H1 (cell line): ENCODE results near the gene LRRC4C. TPM values are rescaled to one million over a fixed set of nuclear protein-coding genes. Genes with fewer than 3 reads are reported as not detected.

Experiments
- CTCF ChIA-PET: fragments of 300-600 bp; sonication (Branson Sonifier 250); formaldehyde crosslinking; loops from one replicate; lab custom pipeline; 2021; ENCODE audit not compliant: partially characterized antibody; lab: Charles Lee
- POLR2A ChIA-PET: fragments of 300-600 bp; sonication (Branson Sonifier 250); formaldehyde crosslinking; loops from one replicate; lab custom pipeline; 2021; ENCODE audit warnings: inconsistent platforms; ENCODE audit not compliant: partially characterized antibody; lab: Charles Lee
- DNase-seq, 2 experiments: peaks; one replicate each; pipeline versions ENCODE4 v3.0.0 to v3.0.0-alpha.2; 2010 to 2022; ENCODE audit warnings: low spot score in 2 of 2, low read depth in 1 of 2, mixed read lengths in 1 of 2
- FAIRE-seq: peaks from 2 replicates; lab custom pipeline; 2011; peaks lifted over from hg19 to GRCh38; lab: Jason Lieb, UNC
- H2AFZ ChIP-seq: 2 replicates; pipeline ENCODE4 v1.8.1; 2012; ENCODE audit warnings: low read length, inconsistent platforms
- H2AK5ac ChIP-seq: 2 replicates; pipeline ENCODE4 v1.6.1; 2013; ENCODE audit warnings: low read depth, low read length
- H2BK120ac ChIP-seq: replicated peaks from 2 replicates; pipeline ENCODE3; 2013; ENCODE audit warnings: low read depth, low read length, inconsistent platforms
- H2BK12ac ChIP-seq: 2 replicates; pipeline ENCODE4 v1.6.1; 2013; ENCODE audit warnings: low read depth, low read length
- H2BK15ac ChIP-seq: 2 replicates; pipeline ENCODE4 v1.6.1; 2013; ENCODE audit warnings: low read length
- H2BK20ac ChIP-seq: 2 replicates; pipeline ENCODE4 v1.6.1; 2013; ENCODE audit warnings: low read length
- H2BK5ac ChIP-seq: 2 replicates; pipeline ENCODE4 v1.6.1; 2013; ENCODE audit warnings: low read depth, low read length
- H3K14ac ChIP-seq: 2 replicates; pipeline ENCODE4 v1.6.1; 2013; ENCODE audit warnings: inconsistent platforms; ENCODE audit not compliant: insufficient read length
- H3K18ac ChIP-seq: 2 replicates; pipeline ENCODE4 v1.6.1; 2013; ENCODE audit warnings: low read length; ENCODE audit errors: extremely low read depth
- H3K23ac ChIP-seq: 2 replicates; pipeline ENCODE4 v1.6.1; 2013; ENCODE audit warnings: inconsistent platforms; ENCODE audit not compliant: insufficient read length
- H3K23me2 ChIP-seq: 2 replicates; pipeline ENCODE4 v1.6.1; 2013; ENCODE audit warnings: low read depth, low read length
- H3K27ac ChIP-seq: 2 replicates; pipeline ENCODE4 v1.6.1; 2011; ENCODE audit warnings: low read depth, low read length, inconsistent platforms
- H3K27me3 ChIP-seq, 4 experiments: replicated peaks in 1 of 4; 1 replicate in 1 of 4; 2 replicates in 3 of 4; pipeline versions ENCODE4 v1.6.1 to v1.8.1; 2011 to 2013; ENCODE audit warnings: low read length in 3 of 4, mild to moderate bottlenecking in 3 of 4, inconsistent platforms in 2 of 4, mixed read lengths in 2 of 4, moderate library complexity in 1 of 4; ENCODE audit not compliant: control insufficient read depth in 3 of 4, insufficient read depth in 3 of 4; ENCODE audit errors: extremely low read depth in 1 of 4
- H3K36me3 ChIP-seq, 4 experiments: 2 replicates each; pipeline versions ENCODE4 v1.6.1 to v1.8.1; 2011 to 2013; ENCODE audit warnings: mild to moderate bottlenecking in 4 of 4, low read length in 3 of 4, moderate library complexity in 2 of 4, control low read depth in 1 of 4, inconsistent platforms in 1 of 4; ENCODE audit not compliant: insufficient read depth in 4 of 4, control insufficient read depth in 2 of 4
- H3K4ac ChIP-seq: replicated peaks from 2 replicates; pipeline ENCODE3; 2013; ENCODE audit warnings: low read length, low read depth, mixed read lengths, inconsistent platforms; ENCODE audit not compliant: insufficient read length
- H3K4me1 ChIP-seq, 4 experiments: replicated peaks in 1 of 4; 1 replicate in 1 of 4; 2 replicates in 3 of 4; pipeline versions ENCODE4 v1.6.1 to v1.8.1; 2011 to 2013; ENCODE audit warnings: low read length in 3 of 4, inconsistent platforms in 2 of 4, mixed read lengths in 1 of 4; ENCODE audit not compliant: insufficient read depth in 4 of 4, control insufficient read depth in 3 of 4
- H3K4me2 ChIP-seq, 2 experiments: 2 replicates each; pipeline versions ENCODE4 v1.6.1 to v1.8.1; 2011 to 2013; ENCODE audit warnings: low read depth in 2 of 2, low read length in 2 of 2, control low read depth in 1 of 2, inconsistent platforms in 1 of 2, mild to moderate bottlenecking in 1 of 2; ENCODE audit not compliant: insufficient read depth in 1 of 2
- H3K4me3 ChIP-seq, 4 experiments: fragments of 200-600, 300-600 bp in 1 of 4; sonication (generic), shearing (Covaris generic), sonication (Bioruptor Twin) in 1 of 4; 2 replicates each; pipeline versions ENCODE4 v1.5.1 to v1.8.1; 2011 to 2016; ENCODE audit warnings: low read length in 4 of 4, low read depth in 3 of 4, control low read depth in 2 of 4, inconsistent platforms in 2 of 4, mild to moderate bottlenecking in 2 of 4, mixed read lengths in 1 of 4, moderate library complexity in 1 of 4; ENCODE audit not compliant: insufficient read depth in 2 of 4; ENCODE audit errors: extremely low read depth in 1 of 4
- H3K56ac ChIP-seq: replicated peaks from 2 replicates; pipeline ENCODE3; 2013; ENCODE audit warnings: low read depth, mild to moderate bottlenecking, mixed read lengths, low read length, inconsistent platforms; ENCODE audit not compliant: insufficient read length
- H3K79me1 ChIP-seq: 2 replicates; pipeline ENCODE4 v1.6.1; 2013; ENCODE audit warnings: low read depth, low read length, control low read depth
- H3K79me2 ChIP-seq, 2 experiments: 2 replicates each; pipeline versions ENCODE4 v1.6.1 to v1.8.1; 2012 to 2013; ENCODE audit warnings: low read length in 2 of 2, mild to moderate bottlenecking in 2 of 2, inconsistent platforms in 1 of 2; ENCODE audit not compliant: insufficient read depth in 2 of 2, control insufficient read depth in 1 of 2
- H3K9ac ChIP-seq, 4 experiments: replicated peaks in 1 of 4; 1 replicate in 1 of 4; 2 replicates in 3 of 4; pipeline versions ENCODE4 v1.6.1 to v1.8.1; 2011 to 2013; ENCODE audit warnings: low read depth in 3 of 4, low read length in 3 of 4, control low read depth in 2 of 4, mild to moderate bottlenecking in 2 of 4, moderate library complexity in 2 of 4, inconsistent platforms in 1 of 4; ENCODE audit errors: extremely low read depth in 1 of 4
- H3K9me3 ChIP-seq, 2 experiments: 2 replicates each; pipeline versions ENCODE4 v1.6.1 to v1.8.1; 2012 to 2013; ENCODE audit warnings: mild to moderate bottlenecking in 2 of 2, moderate library complexity in 2 of 2, control low read depth in 1 of 2, inconsistent platforms in 1 of 2, low read depth in 1 of 2, low read length in 1 of 2, mixed read lengths in 1 of 2; ENCODE audit not compliant: insufficient read depth in 2 of 2
- H4K20me1 ChIP-seq, 2 experiments: replicated peaks in 1 of 2; 2 replicates each; pipeline versions ENCODE3 to v1.8.1; 2011 to 2013; ENCODE audit warnings: inconsistent platforms in 2 of 2, low read length in 2 of 2, mild to moderate bottlenecking in 1 of 2; ENCODE audit not compliant: insufficient read depth in 2 of 2, control insufficient read depth in 1 of 2
- H4K5ac ChIP-seq: 2 replicates; pipeline ENCODE4 v1.6.1; 2013; ENCODE audit warnings: low read length, low read depth, mixed read lengths, inconsistent platforms; ENCODE audit not compliant: insufficient read length
- H4K8ac ChIP-seq: 2 replicates; pipeline ENCODE4 v1.8.0; 2013; ENCODE audit warnings: mild to moderate bottlenecking, moderate library complexity, low read length, inconsistent platforms; ENCODE audit not compliant: insufficient read depth; ENCODE audit errors: extremely low read depth
- H4K91ac ChIP-seq: replicated peaks from 2 replicates; pipeline ENCODE3; 2013; ENCODE audit warnings: low read length, mixed read lengths, inconsistent platforms; ENCODE audit not compliant: insufficient read length
- TBP ChIP-seq: IDR thresholded peaks from 2 replicates; pipeline ENCODE4 v1.6.1; 2011; ENCODE audit warnings: low read depth, low read length, improper control_type of control experiment
- ZNF274 ChIP-seq: IDR thresholded peaks from 2 replicates; pipeline ENCODE4 v1.7.0; 2012; ENCODE audit warnings: low read length, borderline replicate concordance; ENCODE audit errors: extremely low read depth
- WGBS, 2 experiments: shearing (Covaris generic) in 1 of 2; methylation state at CpG; one replicate each; pipeline versions ENCODE4 v1.1.6 to v1.1.7; 2013 to 2015; ENCODE audit warnings: low lambda C conversion rate in 2 of 2, mixed read lengths in 2 of 2, inconsistent platforms in 1 of 2, low coverage in 1 of 2, missing lambda C conversion rate in 1 of 2; ENCODE audit not compliant: insufficient replicate concordance in 2 of 2, insufficient coverage in 1 of 2, insufficient read length in 1 of 2; ENCODE audit errors: extremely low coverage in 1 of 2, missing lambda C conversion rate in 1 of 2; 5-methylcytosine and 5-hydroxymethylcytosine counted together
- polyA plus RNA-seq, 7 experiments: library from polyadenylated mRNA; depleted of rRNA in 3 of 7; stranded (reverse) in 5 of 7; unstranded in 2 of 7; fragments of >200 nt in 5 of 7; fragments of 200-250 nt in 2 of 7; gene quantifications; 1 replicate in 5 of 7; 2 replicates in 1 of 7; 4 replicates in 1 of 7; pipeline versions ENCODE4 v1.2.1 to v1.2.3, GENCODE V29; 2011 to 2013; ENCODE audit warnings: missing spikeins in 2 of 7, mixed read lengths in 2 of 7
- total RNA-seq: library from RNA; stranded (reverse); fragmentation: NEBNext Ultra II Directional; extraction: Animal tissue kit (Norgen Biotek cat#: 25700); gene quantifications from 2 replicates; pipeline ENCODE4 v1.2.1, GENCODE V29; 2021

The LRRC4C gene
- total and polyA plus RNA-seq, 2 of the 8 experiments (the other 6 are each of a cell fraction or from before 2014, with no cell fraction given): 0.23 to 2.2 TPM

- Histone ChIP-seq H3K9me3 (no peaks in the 10 kb centered on the region), H2BK20ac (no peak overlapping the region), H4K5ac (no peak overlapping the region), H3K27me3 (no peaks in the 10 kb centered on the region), H2BK15ac (no peak overlapping the region), H3K27ac (no peak overlapping the region), H2BK5ac (no peak overlapping the region), H2BK120ac (no peak overlapping the region), H3K14ac (no peak overlapping the region), H3K4me3 (no peak overlapping the region), H3K79me1 (no peaks in the 10 kb centered on the region), H3K4me2 (no peak overlapping the region), H3K79me2 (no peaks in the 10 kb centered on the region), H3K36me3 (no peaks in the 10 kb centered on the region), H2AK5ac (no peak overlapping the region), H3K23me2 (no peaks in the 10 kb centered on the region; the same call in 1 of the 2 replicates), H3K4me1 (no peaks in the 10 kb centered on the region), H3K9ac (no peak overlapping the region), H3K18ac (no peak overlapping the region), H3K4ac (no peak overlapping the region), H2BK12ac (no peak overlapping the region), H3K23ac (no peak overlapping the region), H4K20me1 (no peaks in the 10 kb centered on the region), H3K56ac (no peak overlapping the region), H4K8ac (no peak overlapping the region), H4K91ac (no peak overlapping the region), H2AFZ (no peak overlapping the region)
- CTCF ChIA-PET: interaction anchor here (0.6 to 1.0 kb wide), 3 partner anchors 25 to 561 kb away, joined by 3 read pairs; no protein-coding TSS in a partner anchor
- TF ChIP-seq TBP: no peak
- TF ChIP-seq ZNF274: no peak
- 70% methylated on average over 3 of the region's 3 CpGs; no CpG with 5 or more reads in 1 of the 2 experiments for WGBS, 2 experiments
- no peak for FAIRE-seq
- POLR2A ChIA-PET: no interaction called here
- DNase-seq: no peak
Observed at GRCh38 chr11:41284354-41284753, 175.1 kb downstream of the LRRC4C start.
